ENCODE data around the gene ZBTB38. TPM values are rescaled to one million over a fixed set of nuclear protein-coding genes. Genes with fewer than 3 reads are reported as not detected.

Gene ZBTB38
- total and polyA plus RNA-seq, 2 experiments from 2014 or later: 12.9 to 35.9 TPM

DNA sequence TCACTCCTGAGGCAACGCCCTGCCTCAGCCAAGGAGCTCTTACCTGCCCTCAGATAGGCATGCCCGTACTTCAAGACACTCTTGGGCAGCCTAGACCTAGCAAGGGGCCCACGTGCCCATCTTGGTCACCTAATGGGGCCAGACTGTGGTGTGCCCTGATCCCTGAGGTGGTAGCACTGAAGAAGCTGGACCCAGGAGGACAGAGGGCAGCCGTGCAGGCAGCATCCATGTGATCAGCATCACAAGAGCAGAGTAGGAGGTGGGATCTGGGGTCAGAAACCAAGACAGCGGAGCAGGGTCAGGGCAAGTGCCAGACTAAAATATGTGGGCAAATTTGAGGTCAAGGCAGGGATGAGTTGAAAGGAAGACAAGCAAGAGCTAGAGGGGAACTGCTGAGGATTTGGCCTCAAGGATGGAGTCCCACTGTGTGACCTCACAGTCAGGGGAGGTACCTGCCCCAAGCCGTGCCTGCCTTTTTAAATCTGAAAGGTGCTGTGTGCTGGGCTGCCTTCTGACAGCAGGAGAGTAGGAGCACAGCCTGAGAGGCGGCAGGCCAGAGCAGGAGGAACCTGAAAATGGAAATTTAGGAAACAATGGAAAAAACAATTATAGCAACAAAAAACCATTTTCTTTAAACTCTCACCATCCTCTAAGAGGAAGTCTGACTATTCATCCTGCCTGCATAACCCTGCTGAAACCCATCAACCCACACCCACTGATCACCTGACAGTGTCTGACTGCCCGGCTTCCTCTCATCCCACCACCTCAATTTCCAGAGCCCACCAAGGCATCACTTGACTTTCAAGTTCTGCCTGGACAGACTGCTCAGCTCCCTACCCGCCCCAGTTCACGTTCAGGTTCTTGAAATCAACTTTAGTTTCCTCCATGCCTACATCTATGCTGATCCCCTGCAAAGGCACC, 7.3 kb downstream of the ZBTB38 start:
- no peak overlapping the region for H3K27ac ChIP-seq
- DNase-seq (ENCODE audit: low read depth in 1 of 2, low spot score in 1 of 2): no peak
- no peak overlapping the region for H3K4me3 ChIP-seq
- H3K9me3 ChIP-seq (ENCODE audit: low read depth): no peaks in the 10 kb centered on the region
- no peaks in the 10 kb centered on the region for H3K36me3 ChIP-seq
- no peaks in the 10 kb centered on the region for H3K4me1 ChIP-seq (ENCODE audit: low read depth)
- H3K27me3 ChIP-seq: no peaks in the 10 kb centered on the region
- TF ChIP-seq, protein P1, sequence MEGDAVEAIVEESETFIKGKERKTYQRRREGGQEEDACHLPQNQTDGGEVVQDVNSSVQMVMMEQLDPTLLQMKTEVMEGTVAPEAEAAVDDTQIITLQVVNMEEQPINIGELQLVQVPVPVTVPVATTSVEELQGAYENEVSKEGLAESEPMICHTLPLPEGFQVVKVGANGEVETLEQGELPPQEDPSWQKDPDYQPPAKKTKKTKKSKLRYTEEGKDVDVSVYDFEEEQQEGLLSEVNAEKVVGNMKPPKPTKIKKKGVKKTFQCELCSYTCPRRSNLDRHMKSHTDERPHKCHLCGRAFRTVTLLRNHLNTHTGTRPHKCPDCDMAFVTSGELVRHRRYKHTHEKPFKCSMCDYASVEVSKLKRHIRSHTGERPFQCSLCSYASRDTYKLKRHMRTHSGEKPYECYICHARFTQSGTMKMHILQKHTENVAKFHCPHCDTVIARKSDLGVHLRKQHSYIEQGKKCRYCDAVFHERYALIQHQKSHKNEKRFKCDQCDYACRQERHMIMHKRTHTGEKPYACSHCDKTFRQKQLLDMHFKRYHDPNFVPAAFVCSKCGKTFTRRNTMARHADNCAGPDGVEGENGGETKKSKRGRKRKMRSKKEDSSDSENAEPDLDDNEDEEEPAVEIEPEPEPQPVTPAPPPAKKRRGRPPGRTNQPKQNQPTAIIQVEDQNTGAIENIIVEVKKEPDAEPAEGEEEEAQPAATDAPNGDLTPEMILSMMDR (IDR thresholded peaks at IDR 0.05; ENCODE audit: low read depth, low read length): no peak

- Histone ChIP-seq H3K27me3 (no peaks in the 10 kb centered on the region), H3K4me3 (no peak overlapping the region), H3K9me3 (ENCODE audit: low read depth) (no peaks in the 10 kb centered on the region), H3K36me3 (no peaks in the 10 kb centered on the region), H3K27ac (no peak overlapping the region), H3K4me1 (ENCODE audit: low read depth) (no peaks in the 10 kb centered on the region)
- DNase-seq (ENCODE audit: low read depth in 1 of 2, low spot score in 1 of 2): no peak
- TF ChIP-seq, protein P1 (IDR thresholded peaks at IDR 0.05; ENCODE audit: low read depth, low read length): no peak
Measured at GRCh38 chr3:141377377-141377776, 9.1 kb downstream of the ZBTB38 start.

DNA sequence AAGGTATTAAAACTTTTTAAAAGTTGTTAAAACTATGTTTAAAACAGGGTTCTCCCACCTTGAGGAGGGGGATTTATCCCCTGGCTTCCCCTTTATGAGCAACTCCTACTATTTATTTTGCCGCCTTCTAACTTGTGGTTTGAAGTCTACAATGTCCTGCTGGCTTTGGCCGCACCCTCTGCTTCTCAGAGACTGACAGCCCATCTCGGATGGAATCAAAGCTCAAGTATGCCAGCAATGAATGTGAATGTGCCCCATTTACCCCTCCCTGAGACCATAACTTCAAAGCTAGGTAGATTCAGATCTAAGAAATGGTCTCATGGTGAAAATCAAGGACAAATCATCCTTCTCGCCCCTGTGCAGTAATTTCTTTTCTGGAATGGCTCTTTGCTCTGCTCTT, 10.3 kb downstream of the ZBTB38 start:
- no peaks in the 10 kb centered on the region for H3K4me1 ChIP-seq (ENCODE audit: low read depth)
- H3K27ac ChIP-seq: no peak overlapping the region
- TF ChIP-seq, protein P1 (IDR thresholded peaks at IDR 0.05; ENCODE audit: low read depth, low read length): no peak
- H3K27me3 ChIP-seq: no peaks in the 10 kb centered on the region
- H3K9me3 ChIP-seq (ENCODE audit: low read depth): no peaks in the 10 kb centered on the region
- no peaks in the 10 kb centered on the region for H3K36me3 ChIP-seq
- DNase-seq (ENCODE audit: low read depth in 1 of 2, low spot score in 1 of 2): no peak
- H3K4me3 ChIP-seq: no peak overlapping the region

DNA sequence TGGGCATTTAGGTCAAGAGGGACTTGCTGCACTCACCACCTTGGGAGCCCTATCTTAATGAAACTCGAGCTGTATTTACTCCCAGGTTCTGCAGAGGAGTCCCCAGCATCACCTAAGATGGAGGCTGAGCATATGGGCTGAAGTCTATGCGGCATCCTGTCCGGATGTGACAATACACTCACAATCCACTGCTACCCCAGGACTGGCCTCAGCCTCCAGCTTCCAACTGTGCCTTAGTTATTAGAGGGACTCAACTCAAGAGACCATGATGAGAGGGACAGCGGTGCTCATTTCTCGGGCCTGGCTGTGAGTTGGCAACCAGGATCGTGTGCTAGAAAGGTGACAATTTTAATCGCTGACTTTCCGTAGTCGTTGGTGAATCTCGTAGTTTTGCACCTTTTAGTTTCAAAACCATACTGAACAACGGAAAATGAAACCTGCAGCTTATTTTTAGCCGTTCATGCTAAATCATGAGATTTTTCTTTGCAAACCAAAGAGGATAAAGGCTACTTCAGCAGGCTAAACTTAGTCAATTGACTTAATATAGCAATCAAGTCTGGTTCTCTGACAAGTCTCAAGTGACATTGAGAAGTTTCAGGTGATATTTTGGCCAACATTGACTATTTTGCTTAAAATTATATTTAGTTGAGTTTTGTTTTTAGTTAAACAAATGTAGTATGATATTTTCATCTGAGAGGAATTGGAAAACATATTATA, 11.1 kb downstream of the ZBTB38 start:
- no peak for DNase-seq (ENCODE audit: low read depth in 1 of 2, low spot score in 1 of 2)
- Histone ChIP-seq H3K9me3 (ENCODE audit: low read depth) (no peaks in the 10 kb centered on the region), H3K4me3 (no peak overlapping the region), H3K36me3 (no peaks in the 10 kb centered on the region), H3K27ac (no peak overlapping the region), H3K27me3 (no peaks in the 10 kb centered on the region), H3K4me1 (ENCODE audit: low read depth) (no peaks in the 10 kb centered on the region)
- TF ChIP-seq, protein P1 (IDR thresholded peaks at IDR 0.05; ENCODE audit: low read depth, low read length): no peak

DNA sequence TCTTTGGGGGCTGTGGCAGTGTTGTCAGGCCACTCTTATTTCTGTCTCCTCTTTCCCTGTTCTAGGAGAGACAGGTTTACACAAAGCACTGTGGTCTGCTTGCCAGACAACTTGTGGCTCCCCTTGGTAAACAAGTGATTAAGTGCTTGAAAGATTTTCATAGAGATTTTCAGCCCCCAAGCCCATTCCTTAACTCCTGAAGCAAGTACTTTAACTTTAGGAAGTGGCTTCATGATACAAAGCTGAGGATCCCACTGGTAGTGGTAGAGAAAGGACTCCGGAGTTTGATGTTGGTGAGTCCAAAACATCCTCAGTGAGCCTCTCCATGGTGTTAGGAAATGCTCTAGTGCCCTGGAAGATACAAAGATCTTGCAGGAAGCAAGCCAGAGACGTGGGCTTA, 12.0 kb downstream of the ZBTB38 start:
- TF ChIP-seq, protein P1 (IDR thresholded peaks at IDR 0.05; ENCODE audit: low read depth, low read length): no peak
- H3K36me3 ChIP-seq: no peaks in the 10 kb centered on the region
- no peak overlapping the region for H3K4me3 ChIP-seq
- H3K9me3 ChIP-seq (ENCODE audit: low read depth): no peaks in the 10 kb centered on the region
- no peak overlapping the region for H3K27ac ChIP-seq
- no peaks in the 10 kb centered on the region for H3K27me3 ChIP-seq
- DNase-seq (ENCODE audit: low read depth in 1 of 2, low spot score in 1 of 2): no peak
- no peaks in the 10 kb centered on the region for H3K4me1 ChIP-seq (ENCODE audit: low read depth)

Measured in cardiac muscle cell (in vitro differentiated cells and primary cell).